Activated naive CD4-positive, alpha-beta T cell treated with anti-CD3 and anti-CD28 coated beads, Interleukin-2, amount 50 U/mL, for 72 hours (primary cell): Measurements from ENCODE around the gene PPARA. TPM values are rescaled to one million over a fixed set of nuclear protein-coding genes. Genes with fewer than 3 reads are reported as not detected.
"Not testable (repeated sequence)": the region's sequence is repeated elsewhere in the genome, so short reads cannot be mapped to it uniquely, and the experiment has no call there.

Experiments
- ATAC-seq, 2 donors: fragments of 150-1000 bp; cut with Tn5 transposase; 2 replicates each; pipeline ENCODE4 v1.10.0; 2021; ENCODE audit warnings: mild to moderate bottlenecking in 2 of 2, moderate library complexity in 2 of 2
- DNase-seq, 2 donors: peaks; one replicate each; pipeline ENCODE4 v3.0.0; 2021 to 2022; ENCODE audit warnings: low spot score in 2 of 2
- H3K27ac Mint-ChIP-seq, 2 donors: one replicate each; pipeline ENCODE4 v1.8.0; 2022; ENCODE audit warnings: mild to moderate bottlenecking in 2 of 2, mixed read lengths in 2 of 2
- H3K36me3 Mint-ChIP-seq, 2 donors: one replicate each; pipeline ENCODE4 v1.8.0; 2022; ENCODE audit warnings: mixed read lengths in 2 of 2
- H3K9me3 Mint-ChIP-seq, 2 donors: one replicate each; pipeline ENCODE4 v1.8.0; 2022; ENCODE audit warnings: mixed read lengths in 2 of 2
- total RNA-seq, 2 donors: library from RNA; stranded (reverse); gene quantifications; one replicate each; pipeline ENCODE4 v1.2.3, GENCODE V29; 2022

The PPARA gene
- total RNA-seq, 2 donors from 2014 or later: 10.8 to 13.1 TPM

- H3K9me3 Mint-ChIP-seq: no peaks in the 10 kb centered on the region
- peaks cover 16% of the 10 kb centered on the region in 2 donors for H3K36me3 Mint-ChIP-seq
- H3K27ac Mint-ChIP-seq: peak overlapping the region; percentile 89 to 91
- ATAC-seq (no peak), DNase-seq (no peak)
Measured at GRCh38 chr22:46251266-46251665, 100.9 kb downstream of the PPARA start.

- DNase-seq: no peak
- Mint-ChIP-seq H3K27ac (peak overlapping the region in 1 of 2 donors; percentile 91), H3K36me3 (peaks cover 16% of the 10 kb centered on the region in 2 donors), H3K9me3 (no peaks in the 10 kb centered on the region)
- no peak for ATAC-seq
Measured at GRCh38 chr22:46251816-46252380, 101.6 kb downstream of the PPARA start.

DNA sequence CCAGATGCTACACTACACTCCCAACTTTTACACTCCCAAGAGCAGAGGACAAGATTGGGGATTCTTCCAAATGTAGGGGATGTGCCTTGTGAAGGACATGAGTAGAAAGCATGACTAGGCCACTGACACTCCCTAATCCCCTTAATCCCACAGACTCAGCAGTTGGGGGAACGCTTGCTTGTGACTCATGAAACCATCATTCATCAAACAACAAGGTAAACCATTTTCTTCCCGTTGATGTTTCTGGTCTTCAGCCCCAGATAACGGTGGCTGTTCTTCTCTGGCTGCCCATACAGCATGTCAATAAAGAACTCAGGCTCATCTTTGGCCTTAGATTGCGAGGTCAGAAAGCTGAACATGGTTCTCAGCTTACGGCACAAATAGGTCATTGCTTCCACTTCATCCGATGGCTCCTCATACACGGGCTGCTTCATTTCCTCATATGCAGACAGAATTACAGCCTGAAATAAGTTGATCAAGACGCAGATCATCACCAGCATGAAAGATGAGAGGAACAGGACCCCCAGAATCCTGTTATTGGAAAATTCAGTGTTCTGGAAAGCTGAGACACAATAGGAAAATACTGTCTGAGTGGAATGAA, 106.1 kb downstream of the PPARA start:
- H3K27ac Mint-ChIP-seq: no peak overlapping the region
- H3K36me3 Mint-ChIP-seq: peaks cover 11 to 14% of the 10 kb centered on the region in 2 donors
- ATAC-seq (no peak), DNase-seq (no peak)
- H3K9me3 Mint-ChIP-seq: no peaks in the 10 kb centered on the region

- no peak overlapping the region for H3K27ac Mint-ChIP-seq
- DNase-seq: no peak
- peaks cover 13 to 29% of the 10 kb centered on the region in 2 donors for H3K36me3 Mint-ChIP-seq
- no peaks in the 10 kb centered on the region for H3K9me3 Mint-ChIP-seq
- ATAC-seq: no peak
Measured at GRCh38 chr22:46259374-46259773, 109.0 kb downstream of the PPARA start.

DNA sequence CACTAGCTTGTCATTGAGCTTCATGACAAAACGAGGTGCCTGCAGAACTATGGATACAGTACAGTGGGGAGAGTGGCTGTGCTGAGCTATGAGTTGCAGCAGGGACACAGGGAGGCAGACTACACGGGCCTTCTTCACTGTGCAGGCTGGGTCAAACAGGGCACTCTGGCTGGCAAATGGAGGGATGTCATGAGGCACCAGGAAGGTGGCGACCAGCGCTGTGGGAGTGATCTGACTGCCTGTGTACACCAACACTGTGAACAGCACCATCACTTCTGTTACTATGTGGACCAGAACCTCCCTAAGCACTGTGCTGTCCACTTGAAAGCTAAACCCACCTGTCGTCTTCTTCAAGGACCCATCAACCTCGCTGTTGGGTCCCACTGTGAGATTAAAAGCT, 109.7 kb downstream of the PPARA start:
- Mint-ChIP-seq H3K9me3 (no peaks in the 10 kb centered on the region), H3K27ac (no peak overlapping the region), H3K36me3 (peaks cover 11 to 30% of the 10 kb centered on the region in 2 donors)
- DNase-seq (peak in 1 of 2 donors; percentile 21), ATAC-seq (no peak)

DNA sequence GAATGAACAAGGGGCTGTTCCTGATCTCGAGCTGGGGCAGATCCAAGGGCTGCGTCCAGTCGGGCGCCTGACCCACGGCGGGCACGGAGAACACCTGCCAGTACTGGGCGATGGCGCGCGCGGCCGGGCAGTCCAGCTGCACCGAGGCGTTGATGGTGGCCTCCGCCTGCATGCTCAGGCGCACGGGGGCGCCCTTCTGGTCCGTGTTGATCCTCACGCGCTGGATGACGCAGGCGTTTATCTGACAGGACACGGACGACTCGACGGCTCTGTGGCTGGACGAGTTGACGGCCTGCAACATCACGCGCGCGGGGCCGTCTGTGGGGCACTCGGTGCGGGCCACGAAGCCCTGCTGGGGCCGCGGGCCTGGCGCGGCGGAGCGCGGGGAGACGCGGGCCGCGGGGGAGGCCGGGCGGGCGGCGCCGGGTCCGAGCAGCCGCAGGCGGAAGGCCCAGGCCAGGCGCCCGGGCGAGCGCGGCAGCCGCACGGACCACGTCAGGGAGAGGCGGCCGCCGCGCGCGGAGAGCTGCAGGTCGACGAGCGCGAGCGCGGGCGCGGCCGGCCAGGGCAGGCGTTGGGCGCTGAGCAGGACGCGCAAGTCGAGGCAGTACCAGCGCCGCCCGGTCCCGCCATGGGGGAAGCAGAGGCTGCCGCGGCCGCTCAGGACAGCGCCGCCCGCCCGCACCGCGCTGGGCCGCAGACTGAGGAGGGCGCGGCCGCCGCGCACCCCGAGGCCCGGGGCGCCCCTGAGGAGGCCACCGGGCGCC, 112.3 kb downstream of the PPARA start:
- ATAC-seq: peak; percentile 79 to 82
- Mint-ChIP-seq H3K9me3 (peaks cover 0 to 8% of the 10 kb centered on the region in 2 donors), H3K36me3 (peaks cover 30 to 31% of the 10 kb centered on the region in 2 donors), H3K27ac (no peak overlapping the region)
- peak; percentile 45 to 55 for DNase-seq

DNA sequence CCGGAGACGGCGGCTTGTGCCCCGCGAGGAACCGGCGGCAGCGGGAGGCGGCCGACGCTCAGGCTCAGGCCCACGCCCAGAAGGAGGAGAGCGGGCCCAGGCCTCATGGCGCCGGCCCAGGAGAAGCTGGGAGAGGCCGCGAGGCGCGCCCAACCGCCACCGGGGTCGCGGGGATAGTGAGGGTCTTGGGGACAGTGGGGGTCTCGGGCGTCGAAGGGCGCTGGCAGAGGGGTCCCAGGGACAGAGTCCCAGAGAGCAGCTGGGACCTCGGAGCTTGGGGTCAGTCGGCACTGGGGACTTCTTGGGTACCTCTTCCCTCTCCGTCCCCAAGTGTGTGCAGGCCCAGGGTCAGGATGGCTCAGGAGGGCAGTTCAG, 112.9 kb downstream of the PPARA start, which contains the start of gene PKDREJ:
TSS of gene PKDREJ (minus strand) at position 128 of the 375 bp plus-strand sequence. CDS start at position 107, 21 bp downstream.
- H3K27ac Mint-ChIP-seq: no peak within 1 kb of the TSS

DNA sequence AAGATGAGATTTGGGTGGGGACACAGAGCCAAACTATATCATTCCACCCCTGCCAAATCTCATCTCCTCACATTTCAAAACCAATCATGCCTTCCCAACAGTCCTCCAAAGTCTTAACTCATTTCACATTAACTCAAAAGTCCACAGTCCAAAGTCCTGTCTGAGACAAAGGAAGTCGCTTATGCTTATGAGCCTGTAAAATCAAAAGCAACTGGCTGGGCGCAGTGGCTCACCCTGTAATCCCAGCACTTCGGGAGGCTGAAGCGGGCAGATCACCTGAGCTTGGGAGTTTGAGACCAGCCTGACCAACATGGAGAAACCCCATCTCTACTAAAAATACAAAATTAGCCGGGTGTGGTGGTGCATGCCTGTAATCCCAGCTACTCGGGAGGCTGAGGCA, 114.2 kb downstream of the PPARA start:
- not testable (repeated sequence) for ATAC-seq, H3K9me3 Mint-ChIP-seq, H3K27ac Mint-ChIP-seq
- H3K36me3 Mint-ChIP-seq: peaks cover 30 to 31% of the 10 kb centered on the region in 2 donors
- peak in 1 of 2 donors; percentile 18 for DNase-seq

More for the DNA sequence above, 112.9 kb downstream of the PPARA start, which contains the start of gene PKDREJ:
- peaks cover 30 to 31% of the 10 kb centered on the region in 2 donors for H3K36me3 Mint-ChIP-seq
- H3K9me3 Mint-ChIP-seq: peaks cover 0 to 8% of the 10 kb centered on the region in 2 donors
- peak in 1 of 2 donors; percentile 44 for DNase-seq
- ATAC-seq: no peak

DNA sequence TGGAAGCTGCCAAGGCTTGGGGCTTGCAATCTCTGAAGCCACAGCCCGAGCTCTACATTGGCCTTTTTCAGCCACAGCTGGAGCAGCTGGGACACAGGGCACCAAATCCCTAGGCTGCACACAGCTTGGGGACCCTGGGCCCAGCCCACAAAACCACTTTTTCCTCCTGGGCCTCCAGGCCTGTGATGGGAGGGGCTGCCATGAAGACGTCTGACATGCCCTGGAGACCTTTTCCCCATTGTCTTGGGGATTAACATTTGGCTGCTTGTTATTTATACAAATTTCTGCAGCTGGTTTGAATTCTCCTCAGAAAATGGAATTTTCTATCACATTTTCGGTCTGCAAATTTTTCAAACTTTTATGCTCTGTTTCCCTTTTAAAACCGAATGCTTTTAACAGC, 115.3 kb downstream of the PPARA start:
- not testable (repeated sequence) for H3K27ac Mint-ChIP-seq, H3K9me3 Mint-ChIP-seq, ATAC-seq
- peaks cover 30 to 31% of the 10 kb centered on the region in 2 donors for H3K36me3 Mint-ChIP-seq
- peak in 1 of 2 donors; percentile 4 for DNase-seq

DNA sequence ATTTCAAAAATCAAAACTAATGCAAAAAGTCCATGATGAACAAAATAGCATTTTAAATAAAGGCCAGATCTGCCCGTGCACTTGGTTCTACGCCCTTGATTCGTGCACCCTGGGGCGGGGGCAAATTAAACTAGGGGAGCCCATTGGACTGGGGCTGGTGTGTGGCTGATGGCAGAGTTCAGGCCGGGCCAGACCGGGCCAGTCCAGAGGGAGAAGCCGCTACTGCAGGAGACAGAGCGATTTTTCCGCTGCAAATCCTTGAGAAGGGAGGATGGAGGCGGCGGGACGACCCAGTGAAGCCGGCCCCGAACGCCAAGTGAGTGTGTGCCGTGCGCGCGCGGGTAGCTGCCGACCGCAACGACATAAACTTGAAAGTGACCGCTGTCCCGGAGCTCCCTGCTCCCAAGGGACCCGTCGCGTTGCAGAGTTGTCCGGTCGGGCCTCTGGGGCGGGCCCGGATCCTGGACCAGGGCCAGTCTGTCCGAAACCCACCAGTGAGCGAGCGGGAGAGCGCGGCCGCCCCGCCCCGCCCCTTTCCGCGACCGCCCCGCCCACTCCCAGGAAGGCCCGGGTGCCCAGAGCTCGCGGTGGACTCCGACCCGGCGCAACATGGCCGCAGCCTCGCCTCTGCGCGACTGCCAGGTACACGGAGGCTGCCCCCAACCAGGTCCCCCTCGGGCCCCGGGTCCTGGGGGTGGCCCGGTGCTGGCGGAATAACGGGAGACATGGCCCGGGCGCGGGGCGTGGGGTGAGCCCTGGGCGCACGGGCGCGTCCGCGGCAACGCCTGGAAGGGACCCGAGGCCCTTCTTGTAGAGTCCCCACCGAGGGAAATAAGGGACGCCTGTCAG, 117.3 kb downstream of the PPARA start, which contains the start of gene TTC38:
TSS of gene TTC38 (plus strand) at position 578 of the 849 bp plus-strand sequence. CDS start at position 610, 32 bp downstream.
- H3K36me3 Mint-ChIP-seq: peaks cover 14 to 31% of the 10 kb centered on the region in 2 donors
- DNase-seq (peak; percentile 44 to 74), ATAC-seq (peak; percentile 92 to 94)
- peak within 1 kb of the TSS in 1 of 2 donors; percentile 20 for H3K27ac Mint-ChIP-seq
- H3K9me3 Mint-ChIP-seq: peaks cover 0 to 8% of the 10 kb centered on the region in 2 donors

DNA sequence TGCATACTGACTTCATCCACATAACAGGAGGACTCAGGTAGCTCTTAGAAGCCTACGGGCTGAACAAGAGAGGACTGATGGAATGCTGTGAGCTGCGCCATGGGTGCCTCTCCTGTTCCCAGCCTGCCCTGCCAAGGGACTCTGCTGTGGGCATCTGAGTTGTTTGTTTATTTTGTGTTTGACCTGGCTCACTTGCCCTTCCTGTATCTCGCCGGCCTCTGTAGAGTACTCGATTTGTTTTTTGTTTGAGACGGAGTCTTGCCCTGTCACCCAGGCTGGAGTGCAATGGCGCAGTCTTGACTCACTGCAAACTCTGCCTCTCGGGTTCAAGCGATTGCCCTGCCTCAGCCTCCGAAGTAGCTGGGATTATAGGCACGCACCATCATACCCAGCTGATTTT, 119.2 kb downstream of the PPARA start:
- H3K36me3 Mint-ChIP-seq: peaks cover 2 to 20% of the 10 kb centered on the region in 2 donors
- peaks cover 0 to 8% of the 10 kb centered on the region in 2 donors for H3K9me3 Mint-ChIP-seq
- ATAC-seq (no peak), DNase-seq (peak in 1 of 2 donors; percentile 38)
- no peak overlapping the region for H3K27ac Mint-ChIP-seq

- no peak for ATAC-seq
- Mint-ChIP-seq H3K9me3 (peaks cover 0 to 4% of the 10 kb centered on the region in 2 donors), H3K36me3 (peaks cover 8 to 13% of the 10 kb centered on the region in 2 donors), H3K27ac (no peak overlapping the region)
- DNase-seq: peak in 1 of 2 donors; percentile 28
Measured at GRCh38 chr22:46272196-46272595, 121.9 kb downstream of the PPARA start.

- no peak for ATAC-seq
- H3K9me3 Mint-ChIP-seq: peaks cover 0 to 4% of the 10 kb centered on the region in 2 donors
- H3K27ac Mint-ChIP-seq: no peak overlapping the region
- peaks cover 9% of the 10 kb centered on the region in 2 donors for H3K36me3 Mint-ChIP-seq
- peak in 1 of 2 donors; percentile 50 for DNase-seq
Measured at GRCh38 chr22:46272762-46273431, 122.6 kb downstream of the PPARA start.

DNA sequence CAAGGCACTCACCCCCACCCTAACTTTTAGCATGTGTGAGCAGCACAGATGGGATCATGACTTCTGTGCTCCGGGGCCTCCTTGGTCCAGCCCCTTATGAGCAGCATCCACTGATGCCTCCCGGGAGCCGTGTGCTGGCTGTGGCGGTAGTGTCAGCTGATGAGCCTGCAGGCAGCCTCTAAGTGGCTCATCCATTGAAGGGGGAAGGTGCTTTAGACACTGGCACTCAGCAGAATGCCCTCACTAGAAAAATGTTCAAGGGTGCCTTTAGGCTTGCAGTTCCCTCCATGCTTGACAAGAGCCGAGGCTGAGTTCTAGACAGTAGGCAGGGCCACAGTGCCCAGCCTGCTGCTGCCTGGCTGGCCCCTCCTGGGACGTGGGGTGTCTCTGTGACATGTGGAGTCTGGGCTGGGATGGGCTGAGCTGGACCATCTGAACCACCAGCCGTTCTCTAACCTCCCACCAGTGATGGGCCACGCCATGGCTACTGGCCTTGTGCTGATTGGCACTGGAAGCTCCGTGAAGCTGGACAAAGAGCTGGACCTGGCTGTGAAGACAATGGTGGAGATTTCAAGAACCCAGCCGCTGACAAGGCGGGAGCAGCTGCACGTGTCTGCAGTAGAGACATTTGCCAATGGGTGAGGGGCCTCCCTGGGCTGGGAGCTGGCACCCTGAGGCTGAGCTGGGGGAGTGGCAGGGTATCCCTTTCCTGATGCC, 123.3 kb downstream of the PPARA start:
- no peak overlapping the region for H3K27ac Mint-ChIP-seq
- DNase-seq (peak in 1 of 2 donors; percentile 50), ATAC-seq (peak in 1 of 2 donors; percentile 11)
- peaks cover 0 to 4% of the 10 kb centered on the region in 2 donors for H3K9me3 Mint-ChIP-seq
- peaks cover 9 to 16% of the 10 kb centered on the region in 2 donors for H3K36me3 Mint-ChIP-seq

DNA sequence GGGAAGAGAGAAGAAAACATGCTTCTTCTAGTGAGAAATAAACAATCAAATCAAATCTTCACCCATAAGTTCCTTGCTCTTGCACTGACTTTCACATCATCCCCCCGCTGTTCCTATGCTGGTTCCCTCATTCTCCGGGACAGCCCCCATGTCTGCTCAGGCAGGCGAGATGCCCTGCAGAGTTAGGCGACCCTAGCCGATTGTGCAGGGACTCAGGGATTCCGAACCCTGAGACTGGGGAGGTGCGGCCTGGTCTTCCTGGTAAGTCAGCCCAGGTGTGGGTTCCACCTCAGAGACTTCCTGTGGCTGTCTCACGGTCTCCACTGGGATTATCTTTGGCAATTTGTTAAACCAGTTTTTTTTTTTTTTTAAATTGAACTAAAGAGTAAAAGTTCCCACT, 124.1 kb downstream of the PPARA start:
- Mint-ChIP-seq H3K9me3 (peaks cover 0 to 4% of the 10 kb centered on the region in 2 donors), H3K27ac (no peak overlapping the region), H3K36me3 (peaks cover 9 to 16% of the 10 kb centered on the region in 2 donors)
- ATAC-seq (no peak), DNase-seq (peak in 1 of 2 donors; percentile 4)
